GM19438 (cell line): ENCODE data around the gene IFT80.
A peak's percentile ranks its signal among the peaks of the same experiment; 100 is the strongest.

Experiments used
- ATAC-seq: cut with Tn5 transposase; IDR thresholded peaks from one replicate; pipeline ENCODE4 v1.9.1; 2021; ENCODE audit warnings: low read depth; ENCODE audit not compliant: unreplicated experiment

Gene IFT80

DNA sequence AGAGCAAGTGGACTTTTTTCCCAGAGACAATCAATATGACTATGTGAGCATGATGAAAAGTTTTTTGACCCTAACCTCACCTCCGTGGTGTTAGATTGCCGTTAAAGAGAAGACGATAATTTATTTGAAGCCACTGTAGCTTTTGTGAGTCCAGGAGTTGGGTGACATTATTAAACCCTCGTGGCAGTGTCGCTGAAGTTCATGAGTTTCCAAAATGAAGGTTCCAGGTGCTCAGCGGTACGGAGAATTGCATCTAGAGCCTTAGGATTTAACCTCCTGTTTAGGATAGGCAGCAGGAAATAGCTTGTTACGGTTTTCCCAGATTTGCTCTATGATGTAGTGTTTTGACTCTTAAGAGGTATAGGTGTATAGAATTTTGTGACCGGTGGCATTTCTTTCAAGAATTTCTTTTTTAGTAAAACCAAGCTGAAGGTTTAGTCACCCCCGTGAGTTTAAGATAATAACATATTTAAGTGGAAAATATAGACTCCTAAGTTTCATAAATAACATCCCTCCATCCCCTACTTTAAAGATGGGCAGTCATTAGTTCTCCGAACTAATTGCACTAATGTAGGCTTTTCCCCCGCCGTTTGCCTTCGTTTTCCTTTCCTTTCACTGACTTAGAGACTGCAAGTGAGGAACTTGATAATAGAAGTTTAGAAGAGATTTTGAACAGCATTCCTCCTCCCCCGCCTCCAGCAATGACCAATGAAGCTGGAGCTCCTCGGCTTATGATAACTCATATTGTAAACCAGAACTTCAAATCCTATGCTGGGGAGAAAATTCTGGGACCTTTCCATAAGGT, 2.5 kb upstream of the IFT80 start:
- no peak for ATAC-seq

- ATAC-seq, result no peak
Measured at GRCh38 chr3:160400702-160401150, 1.7 kb upstream of the IFT80 start.

DNA sequence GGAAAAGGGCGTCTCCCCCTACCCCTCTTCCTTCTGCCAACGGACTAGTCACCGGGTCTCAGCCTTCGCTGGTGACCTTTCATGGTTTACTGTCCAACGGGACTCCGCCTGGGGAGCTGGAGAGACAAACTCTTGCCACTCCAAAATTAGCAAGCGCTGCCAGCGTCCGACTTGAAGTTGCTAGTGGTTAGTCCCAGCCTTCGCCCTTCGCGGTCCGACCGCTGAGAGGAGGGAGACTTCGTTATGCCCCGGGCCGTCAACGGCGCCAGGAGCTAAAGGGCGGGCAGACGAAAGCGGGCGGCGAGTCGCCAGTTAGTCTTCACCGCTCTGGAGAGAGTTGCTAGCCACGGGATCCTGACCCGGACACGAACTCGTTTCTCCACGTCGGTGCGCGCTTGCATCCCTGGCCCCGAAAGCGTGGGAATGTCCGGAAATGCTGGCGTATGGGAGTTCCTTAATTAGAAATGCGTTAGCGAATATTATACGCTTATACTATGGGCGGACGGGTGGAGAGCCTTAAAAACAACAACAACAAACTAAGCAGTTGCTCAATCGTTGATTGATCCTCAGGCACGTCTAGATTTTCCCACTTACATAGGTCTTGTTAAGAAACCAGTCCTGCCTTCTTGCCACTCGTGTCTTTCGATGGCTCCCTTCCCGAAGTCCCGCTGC, 1.1 kb upstream of the IFT80 start:
- peak; percentile 5 for ATAC-seq

GRCh38 chr3:160398820-160399124, 253 bp downstream of the IFT80 start:
- ATAC-seq, result peak; percentile 12

- no peak for ATAC-seq
Measured at GRCh38 chr3:160395297-160395696, 3.7 kb downstream of the IFT80 start.

DNA sequence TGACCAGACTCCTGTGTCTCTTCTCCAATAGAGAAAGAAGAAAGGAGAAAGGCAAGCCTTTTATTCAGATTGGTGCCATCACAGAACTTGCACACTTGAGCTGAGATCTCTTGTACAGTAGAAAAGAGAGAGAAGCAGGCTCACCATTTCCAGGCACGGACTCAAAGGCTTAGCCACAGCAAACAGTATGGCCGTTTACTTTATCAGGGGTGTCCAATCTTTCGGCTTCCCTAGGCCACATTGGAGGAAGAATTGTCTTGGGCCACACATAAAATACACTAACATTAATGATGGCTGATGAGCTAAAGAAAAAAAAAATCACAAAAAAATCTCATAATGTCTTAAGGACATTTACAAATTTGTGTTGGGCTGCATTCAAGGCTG, 5.0 kb downstream of the IFT80 start:
- no peak for ATAC-seq

DNA sequence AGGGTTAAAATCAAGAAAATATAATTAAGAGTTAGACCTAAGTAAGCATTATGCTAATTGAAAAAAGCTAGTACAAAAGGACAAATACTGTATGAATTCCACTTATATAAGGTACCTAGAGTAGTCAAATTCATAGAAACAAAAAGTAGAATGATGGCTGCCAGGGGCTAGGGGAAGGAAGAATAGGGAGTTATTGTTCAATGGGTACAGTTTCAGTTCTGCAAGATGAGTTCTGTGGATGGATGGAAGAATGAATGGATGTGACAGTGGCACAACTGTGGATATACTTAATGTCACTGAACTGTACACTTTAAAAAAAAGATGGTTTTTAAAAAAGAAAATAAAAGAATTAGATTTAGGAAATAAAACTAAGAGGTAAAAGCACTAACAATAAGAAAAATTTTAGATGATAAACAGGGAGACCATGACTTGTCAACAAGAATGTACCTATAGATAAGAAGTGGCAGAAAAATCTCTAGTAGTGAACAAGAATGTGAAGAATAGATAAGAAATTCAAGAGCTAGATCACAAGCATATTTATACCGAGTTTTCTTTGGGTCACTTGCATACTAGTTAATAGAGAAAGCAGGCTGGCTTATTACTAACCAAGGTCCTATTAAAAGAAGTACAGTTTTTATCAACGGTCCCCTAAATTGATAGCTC, 5.5 kb downstream of the IFT80 start:
- ATAC-seq, result no peak

- no peak for ATAC-seq
Measured at GRCh38 chr3:160392798-160393197, 6.2 kb downstream of the IFT80 start.

- no peak for ATAC-seq
Measured at GRCh38 chr3:160390565-160391138, 8.4 kb downstream of the IFT80 start.

DNA sequence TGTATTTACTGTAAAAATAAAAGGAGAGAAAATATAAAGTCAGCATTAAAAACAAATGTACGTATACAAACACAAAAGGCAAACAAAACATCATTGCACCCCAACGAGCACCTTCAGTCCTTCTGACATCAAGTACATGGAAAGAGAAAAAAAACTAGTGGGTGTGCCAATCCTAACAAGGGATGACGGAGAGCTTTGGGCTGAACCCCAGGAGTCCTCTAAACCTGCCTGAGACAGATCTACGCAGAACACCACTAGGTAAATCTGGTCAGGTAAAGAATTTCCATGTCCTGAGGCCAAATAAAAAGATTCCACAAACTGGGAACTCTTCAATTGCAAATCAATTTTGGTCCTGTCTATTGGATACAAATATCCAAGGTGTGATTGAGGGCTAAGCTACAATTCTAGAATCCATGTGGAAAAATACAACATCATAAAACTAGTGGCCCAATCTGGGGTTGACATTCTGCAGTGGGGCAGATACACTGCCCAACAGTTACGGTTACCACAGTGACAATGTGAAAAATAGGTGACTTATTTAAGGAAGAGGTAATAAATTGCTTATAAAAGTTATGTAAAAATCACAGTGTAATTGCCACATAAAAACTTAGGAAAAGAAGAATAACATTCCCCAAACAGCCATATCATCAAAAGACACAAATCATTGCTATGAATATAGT, 14.2 kb downstream of the IFT80 start:
- no peak for ATAC-seq

DNA sequence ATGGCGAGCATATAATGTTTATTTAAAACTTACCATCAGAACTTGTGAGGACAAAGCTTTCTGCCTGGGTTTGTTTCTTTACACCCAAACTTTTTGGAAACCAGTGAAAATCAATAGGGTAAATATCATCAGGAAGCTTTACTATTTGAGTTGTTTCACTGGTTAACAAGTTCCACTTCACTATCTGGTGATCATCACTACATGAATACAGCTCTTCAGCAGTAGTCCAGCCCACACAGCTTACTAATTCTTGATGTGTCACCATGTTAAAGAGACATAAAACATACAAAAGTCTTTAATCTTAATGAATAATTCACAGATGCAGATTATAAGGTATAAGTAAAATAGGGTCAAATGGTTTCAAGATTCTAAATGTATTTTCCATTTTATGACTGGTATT, 17.6 kb downstream of the IFT80 start:
- ATAC-seq, result no peak

GRCh38 chr3:160379628-160380214, 19.3 kb downstream of the IFT80 start:
- no peak for ATAC-seq

DNA sequence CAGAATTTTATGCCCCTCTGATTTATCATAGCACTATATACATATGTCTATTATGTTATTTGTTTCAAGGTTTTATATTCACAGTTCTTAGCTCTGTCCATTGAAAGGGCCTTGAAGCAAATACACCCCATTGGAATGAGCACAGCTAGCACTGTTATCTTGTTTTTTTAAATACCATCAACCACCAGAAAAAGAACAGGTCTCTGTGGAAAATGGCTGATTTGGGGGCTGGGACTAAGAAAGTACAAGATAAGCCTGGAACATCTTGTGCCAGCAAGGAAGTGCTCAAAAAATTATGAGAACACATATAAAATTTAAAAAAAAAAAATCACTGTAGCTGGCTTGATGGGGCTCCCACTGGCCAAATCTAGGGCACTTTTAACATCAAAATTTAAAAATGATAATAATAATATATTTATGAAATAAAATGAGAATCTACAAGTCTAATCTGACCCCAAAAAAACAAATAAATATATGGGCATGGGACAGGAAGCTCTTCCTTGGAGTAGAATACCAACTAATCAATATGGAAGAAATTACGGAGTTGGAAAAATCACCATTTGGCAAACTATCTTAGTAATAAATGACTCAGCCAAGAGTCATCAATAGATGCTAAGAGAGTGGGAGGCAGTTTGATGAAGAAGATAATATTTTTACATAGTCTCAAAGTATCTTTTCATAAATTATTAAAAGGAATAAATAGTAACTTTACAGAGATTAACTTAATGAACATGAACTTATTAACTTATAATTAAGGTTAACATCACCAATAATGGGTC, 20.5 kb downstream of the IFT80 start:
- no peak for ATAC-seq

- no peak for ATAC-seq
Measured at GRCh38 chr3:160376681-160377080, 22.3 kb downstream of the IFT80 start.

GRCh38 chr3:160374925-160375324, 24.1 kb downstream of the IFT80 start:
- ATAC-seq, result no peak

DNA sequence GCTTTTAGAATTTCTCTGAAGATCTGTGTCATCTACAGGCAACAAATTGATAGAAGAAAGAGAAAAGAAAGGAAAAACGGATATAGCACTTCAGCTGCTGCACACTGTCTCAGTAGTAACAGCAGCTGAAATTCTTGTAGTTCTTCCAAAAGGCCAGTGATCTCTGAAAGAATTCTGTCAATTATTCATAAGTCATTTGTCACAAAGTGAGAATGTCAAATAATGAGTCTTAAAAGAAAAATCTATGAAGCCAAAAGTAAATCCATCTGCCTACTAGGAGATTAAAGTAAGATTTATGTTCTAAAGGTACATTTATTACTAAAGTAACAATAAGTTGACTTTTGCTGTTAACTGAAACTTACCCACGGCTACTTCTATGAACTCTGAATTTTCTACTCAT, 24.6 kb downstream of the IFT80 start:
- ATAC-seq, result no peak

DNA sequence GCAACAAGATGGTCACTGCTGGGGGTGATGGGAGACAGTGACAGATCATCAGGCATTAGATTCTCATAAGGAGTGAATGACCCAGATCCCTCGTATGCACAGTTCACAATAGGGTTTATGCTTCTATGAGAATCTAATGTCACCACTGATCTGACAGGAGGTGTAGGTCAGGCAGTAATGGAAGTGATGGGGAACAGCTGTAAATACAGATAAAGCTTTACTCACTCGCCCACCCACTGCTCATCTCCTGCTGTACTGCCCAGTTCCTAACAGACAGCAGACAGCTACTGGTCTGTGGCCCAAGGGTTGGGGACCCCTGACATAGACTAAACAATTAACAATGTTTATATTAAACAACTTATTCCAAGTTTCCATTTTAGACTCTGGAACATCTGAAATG, 25.4 kb downstream of the IFT80 start:
- no peak for ATAC-seq

DNA sequence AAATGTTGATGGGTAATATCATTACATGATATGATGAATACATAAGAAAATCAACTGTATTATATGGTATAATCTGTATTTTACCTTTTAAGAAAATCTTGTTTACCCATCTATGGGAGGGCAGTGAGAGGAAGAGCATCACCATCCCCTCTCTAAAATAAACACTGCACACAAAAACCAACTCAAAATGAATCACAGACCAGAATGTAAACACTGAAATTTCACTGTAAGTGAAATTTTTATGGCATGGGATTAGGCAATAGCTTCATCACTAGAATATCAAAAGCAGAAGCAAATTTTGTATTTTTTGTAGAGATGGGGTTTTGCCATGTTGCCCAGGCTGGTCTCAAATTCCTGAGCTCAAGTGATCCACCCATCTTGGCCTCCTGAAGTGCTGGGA, 26.2 kb downstream of the IFT80 start:
- ATAC-seq, result no peak

- ATAC-seq, result no peak
Measured at GRCh38 chr3:160370987-160371857, 27.8 kb downstream of the IFT80 start.
